ENCODE data around the gene ACSS1.

Gene ACSS1

GRCh38 chr20:25012616-25013189, 45.2 kb downstream of the ACSS1 start:
- TF ChIP-seq CTCF (conservative IDR thresholded peaks at IDR 0.05; ENCODE audit: low read depth, low read length): no peak
- DNase-seq (ENCODE audit: low read depth): no peak
- no peak overlapping the region for H3K4me3 ChIP-seq (ENCODE audit: low read depth, low read length)

- no peak for TF ChIP-seq CTCF (conservative IDR thresholded peaks at IDR 0.05; ENCODE audit: low read depth, low read length)
- DNase-seq (ENCODE audit: low read depth): no peak
- H3K4me3 ChIP-seq (ENCODE audit: low read depth, low read length): no peak overlapping the region
Measured at GRCh38 chr20:25011831-25012241, 46.1 kb downstream of the ACSS1 start.

- no peak overlapping the region for H3K4me3 ChIP-seq (ENCODE audit: low read depth, low read length)
- DNase-seq (ENCODE audit: low read depth): no peak
- TF ChIP-seq CTCF (conservative IDR thresholded peaks at IDR 0.05; ENCODE audit: low read depth, low read length): no peak
Measured at GRCh38 chr20:25011261-25011660, 46.7 kb downstream of the ACSS1 start.

- no peak for TF ChIP-seq CTCF (conservative IDR thresholded peaks at IDR 0.05; ENCODE audit: low read depth, low read length)
- no peak for DNase-seq (ENCODE audit: low read depth)
- H3K4me3 ChIP-seq (ENCODE audit: low read depth, low read length): no peak overlapping the region
Measured at GRCh38 chr20:25009218-25010145, 48.5 kb downstream of the ACSS1 start.

GRCh38 chr20:25008388-25009217, 49.3 kb downstream of the ACSS1 start:
- DNase-seq (ENCODE audit: low read depth): no peak
- TF ChIP-seq CTCF (conservative IDR thresholded peaks at IDR 0.05; ENCODE audit: low read depth, low read length): no peak
- H3K4me3 ChIP-seq (ENCODE audit: low read depth, low read length): no peak overlapping the region

- H3K4me3 ChIP-seq (ENCODE audit: low read depth, low read length): no peak overlapping the region
- no peak for DNase-seq (ENCODE audit: low read depth)
- TF ChIP-seq CTCF (conservative IDR thresholded peaks at IDR 0.05; ENCODE audit: low read depth, low read length): no peak
Measured at GRCh38 chr20:25007491-25008305, 50.2 kb downstream of the ACSS1 start.

Data from choroid plexus epithelial cell (primary cell).